ENCODE data around the gene FARS2.

The FARS2 gene

GRCh38 chr6:5626727-5627426 lies 365.6 kb downstream of the FARS2 start:
- Histone ChIP-seq H3K27ac (ENCODE audit: extremely low read depth, low read depth, low read length) (no peak overlapping the region), H3K36me3 (ENCODE audit: control insufficient read depth in 2 of 2, insufficient read depth in 1 of 2, low read length in 2 of 2) (no peaks in the 10 kb centered on the region), H3K9me3 (ENCODE audit: control insufficient read depth, insufficient read depth, low read depth, low read length) (no peaks in the 10 kb centered on the region), H3K4me3 (ENCODE audit: low read depth, low read length) (no peak overlapping the region), H3K4me1 (ENCODE audit: control insufficient read depth, insufficient read depth, low read length) (no peaks in the 10 kb centered on the region)
- CTCF ChIA-PET, result no interaction called here
- no peak for TF ChIP-seq MZF1 (tag by site-specific recombination; IDR thresholded peaks at IDR 0.05; ENCODE audit: borderline replicate concordance)
- TF ChIP-seq YY2 (tag by site-specific recombination; IDR thresholded peaks at IDR 0.05), result no peak
- no peak for TF ChIP-seq RBAK (tag by site-specific recombination; IDR thresholded peaks at IDR 0.05)
- no peak for TF ChIP-seq ZNF175 (tag by site-specific recombination; IDR thresholded peaks at IDR 0.05)
- TF ChIP-seq PRDM6 (tag by site-specific recombination; IDR thresholded peaks at IDR 0.05), result no peak
- TF ChIP-seq ZNF404 (tag by site-specific recombination; IDR thresholded peaks at IDR 0.05), result no peak
- TF ChIP-seq ZNF324 (tag by site-specific recombination; IDR thresholded peaks at IDR 0.05), result no peak
- POLR2A ChIA-PET, result no interaction called here

- TF ChIP-seq ZNF140 (tag by site-specific recombination; IDR thresholded peaks at IDR 0.05) (no peak), ZNF10 (tag by site-specific recombination; IDR thresholded peaks at IDR 0.05) (no peak), HIC1 (tag by site-specific recombination; IDR thresholded peaks at IDR 0.05) (no peak), ZNF311 (tag by site-specific recombination; IDR thresholded peaks at IDR 0.05; ENCODE audit: borderline replicate concordance) (no peak), ZNF19 (tag by site-specific recombination; IDR thresholded peaks at IDR 0.05; ENCODE audit: low read depth) (no peak), ZNF23 (tag by site-specific recombination; IDR thresholded peaks at IDR 0.05; ENCODE audit: borderline replicate concordance) (no peak), ZBTB6 (tag by site-specific recombination; IDR thresholded peaks at IDR 0.05) (no peak), ZNF155 (tag by site-specific recombination; IDR thresholded peaks at IDR 0.05) (no peak), ZSCAN16 (tag by site-specific recombination; IDR thresholded peaks at IDR 0.05) (no peak), ZNF18 (tag by site-specific recombination; IDR thresholded peaks at IDR 0.05) (no peak), ZNF521 (tag by site-specific recombination; IDR thresholded peaks at IDR 0.05) (no peak), MZF1 (tag by site-specific recombination; IDR thresholded peaks at IDR 0.05; ENCODE audit: borderline replicate concordance) (no peak), ZNF510 (tag by site-specific recombination; IDR thresholded peaks at IDR 0.05; ENCODE audit: insufficient replicate concordance) (no peak), ZNF248 (tag by site-specific recombination; IDR thresholded peaks at IDR 0.05) (no peak), MEIS1 (CRISPR knock-in tag; IDR thresholded peaks at IDR 0.05; ENCODE audit: borderline replicate concordance) (no peak)
- Histone ChIP-seq H3K36me3 (ENCODE audit: control insufficient read depth in 2 of 2, insufficient read depth in 1 of 2, low read length in 2 of 2) (no peaks in the 10 kb centered on the region), H3K4me3 (ENCODE audit: low read depth, low read length) (no peak overlapping the region), H3K4me1 (ENCODE audit: control insufficient read depth, insufficient read depth, low read length) (no peaks in the 10 kb centered on the region), H3K9me3 (ENCODE audit: control insufficient read depth, insufficient read depth, low read depth, low read length) (no peaks in the 10 kb centered on the region), H3K27ac (ENCODE audit: extremely low read depth, low read depth, low read length) (no peak overlapping the region)
- ChIA-PET POLR2A (no interaction called here), CTCF (interaction anchor here (0.5 to 0.6 kb wide), 2 partner anchors 94 to 535 kb away, joined by 3 to 4 read pairs; no protein-coding TSS in a partner anchor)
Measured at GRCh38 chr6:5630636-5631035, 369.3 kb downstream of the FARS2 start.
